SW 1271 (cell line): ENCODE measurements around the gene ZNF548.
A peak's percentile ranks its signal among the peaks of the same experiment; 100 is the strongest.

Source experiments
- DNase-seq, 2 experiments: peaks; one replicate each; lab custom pipeline; 2025; lab: John Stamatoyannopoulos, UW

Gene ZNF548

DNA sequence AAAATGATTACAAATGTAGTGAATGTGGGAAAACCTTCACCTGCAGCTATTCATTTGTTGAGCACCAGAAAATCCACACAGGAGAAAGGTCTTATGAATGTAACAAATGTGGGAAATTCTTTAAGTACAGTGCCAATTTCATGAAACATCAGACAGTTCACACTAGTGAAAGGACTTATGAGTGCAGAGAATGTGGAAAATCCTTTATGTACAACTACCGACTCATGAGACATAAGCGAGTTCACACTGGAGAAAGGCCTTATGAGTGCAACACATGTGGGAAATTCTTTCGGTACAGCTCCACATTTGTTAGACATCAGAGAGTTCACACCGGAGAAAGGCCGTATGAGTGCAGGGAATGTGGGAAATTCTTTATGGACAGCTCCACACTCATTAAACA is 9.2 kb downstream of the ZNF548 start:
- DNase-seq, result no peak

DNA sequence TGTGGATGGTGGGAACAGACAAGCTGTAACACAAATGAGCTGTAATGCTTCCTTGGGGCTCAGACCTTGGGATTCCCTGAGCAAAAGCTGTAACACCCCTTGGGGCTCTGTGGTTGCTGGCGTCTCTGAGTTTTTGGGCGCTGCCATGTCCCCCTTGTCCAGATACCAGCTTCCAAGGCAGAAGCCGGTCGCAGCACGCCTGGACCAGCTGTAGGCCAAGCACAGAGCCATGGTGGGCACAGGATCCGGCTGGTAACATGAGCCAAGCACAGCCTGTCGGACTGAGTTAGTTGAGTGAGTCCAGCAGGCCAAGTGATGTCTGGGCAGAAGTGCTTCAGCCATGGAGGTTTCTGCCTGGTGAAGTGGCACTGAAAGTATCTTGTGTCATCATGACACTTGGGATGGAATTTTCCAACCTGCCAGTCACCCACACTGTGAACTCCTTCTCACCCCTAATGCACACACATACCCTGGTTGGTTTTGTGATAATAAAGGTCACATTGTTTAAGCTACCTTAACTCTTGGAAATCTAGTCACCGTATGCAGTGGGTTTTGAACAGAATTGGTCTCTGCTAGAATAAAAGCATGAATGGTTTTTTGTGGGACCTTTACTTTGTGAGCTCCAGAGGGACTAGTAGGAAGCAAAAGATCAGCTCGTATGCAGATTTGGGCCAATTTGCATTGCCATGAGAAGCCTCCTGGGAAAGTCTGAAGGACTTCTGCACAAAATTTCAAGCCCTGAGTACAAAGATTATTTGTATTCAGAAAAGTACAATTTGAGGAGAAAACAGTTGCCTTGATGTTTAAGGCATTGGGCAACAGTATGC is 14.3 kb downstream of the ZNF548 start:
- no peak for DNase-seq

DNA sequence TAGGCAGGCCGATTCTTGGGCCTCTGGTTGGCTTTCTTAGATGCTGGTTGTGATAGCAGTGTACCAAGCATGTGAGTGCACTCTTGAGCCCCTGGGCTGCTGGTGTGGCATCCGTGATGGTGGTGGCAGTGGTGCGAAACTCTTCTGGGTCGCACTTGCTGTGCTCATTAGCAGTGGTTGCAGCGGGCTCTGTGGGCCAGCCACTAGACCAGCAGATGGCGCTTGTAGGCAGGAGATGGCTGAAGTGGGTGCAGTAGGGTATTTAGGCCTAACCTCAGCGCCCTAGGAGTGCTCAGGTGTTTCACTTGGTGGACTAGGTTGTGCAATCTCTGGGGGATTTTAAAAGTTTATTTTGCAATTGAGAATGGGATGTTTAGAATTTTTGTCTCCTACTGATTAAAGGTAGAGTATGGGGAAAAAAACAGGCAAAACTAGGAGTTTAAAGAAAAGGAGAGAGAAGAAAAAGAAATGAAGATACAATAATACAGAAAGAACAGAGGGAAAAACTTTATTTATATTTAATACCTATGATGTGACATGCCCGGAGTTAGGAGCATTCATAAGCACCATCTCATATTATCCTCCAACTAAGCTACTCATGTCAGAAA is 17.0 kb downstream of the ZNF548 start:
- DNase-seq, result peak in 1 of 2 experiments; percentile 17

DNA sequence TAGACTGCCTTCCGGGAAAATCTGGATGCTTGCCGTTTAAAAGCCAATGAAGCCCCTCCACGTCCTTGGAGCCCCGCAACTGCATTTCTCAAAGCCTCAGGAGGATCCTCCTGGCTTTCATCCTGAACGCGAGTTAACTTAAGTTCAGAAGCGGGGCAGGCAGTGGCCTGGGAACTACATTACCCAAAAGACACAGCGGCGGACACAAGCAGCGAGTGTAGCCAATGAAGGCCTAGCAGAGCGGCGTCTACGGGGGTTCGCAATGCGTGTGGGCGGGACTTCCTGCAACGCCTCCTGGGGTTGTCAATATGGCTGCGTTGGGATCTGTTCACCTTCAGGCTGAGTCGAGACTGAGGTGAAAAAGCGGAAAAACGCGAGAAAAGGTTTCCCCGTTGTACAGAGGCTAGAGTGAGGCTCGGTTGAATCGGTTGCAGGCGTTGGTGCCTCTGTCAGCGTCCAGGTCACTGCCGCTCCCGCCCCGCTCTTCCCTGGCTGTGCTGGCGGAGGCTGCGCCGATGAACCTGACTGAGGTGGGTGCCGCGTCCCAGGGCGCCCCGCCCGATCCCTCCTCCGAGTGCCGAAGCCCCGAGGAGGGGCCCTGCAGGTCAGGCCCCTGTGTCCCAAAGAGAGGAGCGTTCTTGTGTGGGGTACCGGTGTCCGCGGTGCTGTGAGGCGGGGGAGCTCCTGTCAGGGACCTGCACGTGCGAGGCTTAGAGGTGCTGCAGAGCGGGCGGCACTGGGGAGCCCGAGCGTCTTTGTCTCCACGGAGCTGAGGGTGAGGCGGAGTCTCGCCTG is 21.4 kb downstream of the ZNF548 start, which contains the start of gene ZNF17:
TSS of gene ZNF17 (plus strand) at position 285 of the 795 bp plus-strand sequence. CDS start 2,455 bp downstream, outside the sequence.
- peak; percentile 72 to 87 for DNase-seq

DNA sequence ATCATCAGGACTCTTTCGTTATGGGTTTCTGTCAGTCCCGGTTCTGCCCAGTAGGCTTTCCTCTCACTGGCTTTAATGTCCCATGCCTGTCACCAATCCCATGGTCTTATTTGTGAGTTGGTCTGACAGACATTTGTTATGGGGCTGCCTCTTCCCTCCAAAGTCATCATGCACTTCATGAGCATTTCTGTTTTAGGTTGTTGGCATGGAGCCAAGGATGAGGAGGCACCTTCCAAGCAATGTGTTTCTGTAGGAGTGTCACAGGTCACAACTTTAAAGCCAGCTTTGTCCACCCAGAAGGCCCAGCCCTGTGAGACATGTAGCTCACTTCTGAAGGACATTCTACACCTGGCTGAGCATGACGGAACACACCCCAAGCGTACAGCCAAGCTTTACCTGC is 29.8 kb downstream of the ZNF548 start:
- no peak for DNase-seq

DNA sequence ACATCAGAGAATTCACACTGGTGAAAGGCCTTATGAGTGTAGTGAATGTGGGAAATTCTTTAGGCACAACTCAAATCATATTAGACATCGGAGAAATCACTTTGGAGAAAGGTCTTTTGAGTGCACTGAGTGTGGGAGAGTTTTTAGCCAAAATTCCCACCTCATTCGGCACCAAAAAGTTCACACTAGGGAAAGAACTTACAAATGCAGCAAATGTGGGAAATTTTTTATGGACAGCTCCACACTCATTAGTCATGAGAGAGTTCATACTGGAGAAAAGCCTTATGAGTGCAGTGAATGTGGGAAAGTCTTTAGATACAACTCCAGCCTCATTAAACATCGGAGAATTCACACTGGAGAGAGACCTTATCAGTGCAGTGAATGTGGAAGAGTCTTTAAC is 31.4 kb downstream of the ZNF548 start:
- DNase-seq, result no peak

DNA sequence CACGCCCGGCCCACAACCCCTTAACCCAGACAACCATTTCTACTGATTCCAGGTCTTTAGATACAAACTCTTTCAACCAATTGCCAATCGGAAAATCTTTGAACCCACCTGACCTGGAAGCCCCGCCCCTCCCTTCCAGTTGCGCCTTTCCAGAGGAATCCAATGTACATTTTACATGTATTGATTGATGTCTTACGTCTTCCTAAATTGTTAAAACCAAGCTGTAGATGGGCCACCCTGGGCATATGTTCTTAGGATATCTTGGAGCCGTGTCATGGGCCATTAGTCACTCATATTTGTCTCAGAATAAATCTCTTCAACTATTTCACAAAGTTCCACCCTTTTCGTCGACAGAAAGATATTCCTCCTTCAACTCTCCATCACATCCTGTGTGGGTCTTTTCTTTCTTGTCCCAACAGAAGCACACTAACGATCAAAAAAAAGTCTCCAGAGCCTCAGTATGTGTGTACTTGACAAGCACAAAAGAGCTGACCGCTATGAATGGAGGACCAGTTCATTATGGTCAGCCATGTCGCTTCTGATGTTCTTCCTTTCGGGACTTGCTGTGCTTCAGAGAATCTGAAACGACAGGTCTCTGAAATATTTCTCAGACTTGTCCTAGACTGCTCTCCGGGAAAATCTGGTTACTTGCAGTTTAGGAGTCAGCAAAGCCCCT is 44.9 kb downstream of the ZNF548 start:
- peak in 1 of 2 experiments; percentile 31 for DNase-seq

DNA sequence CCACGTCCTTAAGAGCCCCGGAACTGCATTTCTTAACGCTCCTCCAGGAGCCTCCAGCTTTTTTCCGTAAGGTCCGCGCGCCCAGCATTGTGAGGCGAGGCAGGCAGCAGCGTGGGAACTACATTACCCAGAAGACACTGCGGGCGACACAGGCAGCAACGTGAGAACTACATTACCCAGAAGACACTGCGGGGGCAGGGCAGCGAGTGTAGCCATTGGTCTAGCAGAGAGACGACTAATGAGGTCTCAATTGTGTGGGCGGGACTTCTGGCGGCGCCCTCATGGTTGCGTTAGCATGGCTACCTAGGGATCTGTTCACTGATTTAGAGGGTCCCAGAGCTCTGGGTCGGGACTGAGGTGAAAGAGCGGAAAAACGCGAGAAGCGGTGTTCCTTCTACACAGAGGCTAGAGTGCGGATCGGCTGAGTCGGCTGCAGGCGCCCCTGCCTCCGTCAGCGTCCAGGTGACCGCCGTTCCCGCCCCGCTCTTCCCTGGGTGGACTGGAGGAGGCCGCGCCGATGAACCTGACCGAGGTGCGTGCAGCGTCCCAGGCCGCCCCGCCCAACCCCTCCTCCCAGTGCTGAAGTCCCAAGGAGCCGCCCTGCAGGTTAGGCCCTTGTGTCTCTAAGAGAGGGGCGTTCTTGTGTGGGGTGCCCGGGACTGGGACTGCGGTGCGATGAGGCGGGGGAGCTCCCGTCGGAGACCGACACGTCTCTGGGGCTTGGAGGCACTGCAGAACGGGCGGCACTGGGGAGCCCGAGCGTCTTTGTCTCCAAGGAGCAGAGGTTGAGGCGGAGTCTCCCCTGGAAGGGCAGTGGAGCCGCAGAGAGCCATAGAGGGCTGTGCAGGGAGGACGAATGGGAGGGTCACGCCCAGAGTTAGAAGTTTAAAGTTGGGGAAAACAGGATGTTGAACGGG is 45.7 kb downstream of the ZNF548 start, which contains the start of gene ZNF749:
TSS of gene ZNF749 (plus strand) at position 264 of the 917 bp plus-strand sequence. CDS start at position 518, 254 bp downstream.
- DNase-seq, result peak; percentile 96 to 99

DNA sequence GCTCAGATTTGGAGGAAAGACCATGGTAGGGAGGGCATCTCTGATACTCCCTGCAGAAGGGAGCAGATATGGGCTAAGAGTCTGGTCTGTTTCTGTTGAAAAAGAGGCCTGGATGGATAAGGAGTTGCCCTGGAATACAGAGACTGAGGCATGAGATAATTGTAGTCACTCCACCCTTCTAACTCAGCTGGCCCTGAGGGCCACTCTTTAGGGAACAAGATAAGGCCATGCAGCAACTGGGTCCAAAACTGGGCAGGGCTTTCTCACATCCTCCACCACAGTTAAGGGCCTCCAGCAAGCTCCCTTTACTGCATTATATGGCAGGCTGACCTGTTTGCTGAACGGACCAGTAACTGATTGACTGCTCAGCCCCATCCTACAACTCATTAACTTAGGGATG is 46.8 kb downstream of the ZNF548 start:
- DNase-seq, result no peak

DNA sequence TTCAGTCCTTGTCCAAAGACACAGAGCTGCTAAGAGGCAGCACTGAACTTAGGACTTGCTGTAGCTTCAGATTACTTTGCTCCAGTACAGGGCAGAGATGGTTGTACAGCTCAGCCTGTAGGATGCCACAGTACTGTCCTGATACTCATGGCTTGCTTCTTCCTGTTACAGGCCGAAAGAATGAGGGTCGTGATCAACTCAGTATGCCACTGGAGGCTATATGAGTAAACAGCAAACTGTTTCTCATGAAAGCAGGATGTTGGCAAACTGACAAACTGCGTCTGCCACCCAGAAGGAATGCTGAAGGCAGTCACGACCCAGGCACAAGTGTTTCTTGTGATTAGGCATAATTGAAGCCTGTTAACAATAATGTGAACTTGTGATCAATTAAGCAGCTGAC is 48.3 kb downstream of the ZNF548 start:
- no peak for DNase-seq

DNA sequence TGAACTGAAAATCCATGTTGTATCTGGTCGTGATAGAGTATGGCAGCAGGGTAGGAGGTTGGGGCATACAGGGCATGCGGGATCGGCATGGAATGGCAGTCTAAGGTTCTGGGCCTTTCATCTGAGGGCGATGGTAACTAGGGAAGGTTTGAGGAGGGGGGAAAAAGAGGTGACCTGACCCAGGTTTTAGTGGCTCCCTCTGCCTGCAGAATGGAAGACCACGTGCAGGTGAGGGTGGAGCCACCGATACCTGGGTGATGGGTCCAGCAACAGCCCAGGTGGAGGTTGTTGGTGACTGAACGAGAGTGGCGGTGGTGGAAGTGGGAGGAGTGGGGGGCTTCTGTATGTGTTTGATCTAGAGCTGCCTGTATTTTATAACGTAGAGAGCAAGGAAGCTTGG is 49.3 kb downstream of the ZNF548 start:
- no peak for DNase-seq

DNA sequence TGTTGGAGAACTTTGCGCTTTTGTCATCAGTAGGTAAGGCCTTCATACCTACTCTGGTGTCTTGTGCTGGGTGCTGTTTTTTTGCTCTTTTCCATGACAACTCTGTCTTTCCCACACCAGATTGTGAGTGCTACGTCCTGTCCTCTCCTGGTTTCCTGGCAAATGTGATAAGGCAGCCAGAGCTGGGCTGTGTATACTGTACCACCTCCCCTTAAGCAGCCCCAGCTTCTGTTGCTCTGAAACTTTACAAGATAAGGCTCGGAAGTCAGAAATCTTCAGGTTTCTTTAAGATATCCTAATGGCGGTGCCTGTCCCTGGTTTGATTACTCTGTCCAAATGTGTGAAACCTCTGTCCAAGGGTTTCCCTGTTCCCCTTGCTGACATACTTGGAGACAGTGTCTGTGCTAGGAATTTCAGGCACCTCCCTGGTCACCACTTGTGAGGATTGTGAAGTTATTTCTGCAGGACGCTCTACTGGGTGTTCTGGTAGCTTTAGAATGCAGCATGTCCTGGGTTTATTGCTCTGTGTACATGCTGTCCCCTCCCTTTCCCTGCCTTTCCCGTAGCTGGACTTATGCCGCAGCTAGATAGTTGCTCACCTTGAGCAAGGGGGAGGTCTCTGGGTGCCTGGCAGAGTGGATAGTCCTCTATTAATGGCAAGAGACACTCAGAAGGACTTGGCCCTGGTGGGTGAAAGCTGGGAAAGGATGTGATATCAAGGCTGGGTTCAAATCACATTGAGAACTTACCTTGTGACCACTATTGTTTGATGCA is 52.5 kb downstream of the ZNF548 start:
- no peak for DNase-seq

DNA sequence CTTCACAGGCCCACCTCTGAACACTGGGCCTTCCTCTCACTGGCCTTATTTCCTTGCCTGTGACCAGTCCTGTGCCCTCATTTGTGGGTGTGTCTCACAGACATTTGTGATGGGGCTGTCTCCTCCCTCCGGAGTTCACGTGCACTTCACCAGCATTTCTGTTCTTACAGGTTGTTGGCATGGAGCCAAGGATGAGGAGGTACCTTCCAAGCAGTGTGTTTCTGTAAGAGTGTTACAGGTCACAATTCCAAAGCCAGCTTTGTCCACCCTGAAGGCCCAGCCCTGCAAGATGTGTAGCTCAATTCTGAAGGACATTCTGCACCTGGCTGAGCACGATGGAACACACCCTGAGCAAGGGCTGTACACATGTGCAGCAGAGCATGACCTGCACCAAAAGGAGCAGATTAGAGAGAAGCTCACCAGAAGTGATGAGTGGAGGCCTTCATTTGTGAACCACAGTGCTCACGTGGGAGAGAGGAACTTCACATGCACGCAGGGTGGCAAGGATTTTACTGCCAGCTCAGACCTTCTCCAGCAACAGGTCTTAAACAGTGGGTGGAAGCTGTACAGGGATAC is 53.6 kb downstream of the ZNF548 start:
- no peak for DNase-seq

DNA sequence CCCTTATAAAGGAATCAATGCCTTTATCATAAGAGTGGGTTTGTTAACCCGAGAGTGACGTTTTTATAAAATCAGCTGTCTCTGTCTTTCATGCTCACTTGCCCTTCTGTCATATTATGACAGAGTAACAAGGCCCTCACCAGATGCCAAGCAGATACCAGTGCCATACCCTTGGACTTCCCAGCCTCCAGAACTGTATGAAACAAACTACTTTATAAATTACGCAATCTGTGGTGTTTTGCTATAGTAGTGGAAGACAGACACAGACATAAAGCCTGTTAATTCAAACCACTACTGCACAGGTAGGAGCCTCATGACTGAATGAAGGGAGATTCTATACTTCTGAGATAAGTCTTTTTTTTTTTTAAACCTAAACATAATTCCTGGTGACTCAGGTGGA is 62.7 kb downstream of the ZNF548 start:
- no peak for DNase-seq
